HG03135 (cell line): ENCODE measurements around the gene SMTNL2.
"Not testable (repeated sequence)": the region's sequence is repeated elsewhere in the genome, so short reads cannot be mapped to it uniquely, and the experiment has no call there.

ENCODE experiments used
- ATAC-seq: cut with Tn5 transposase; IDR thresholded peaks from one replicate; pipeline ENCODE4 v1.9.1; 2021; ENCODE audit warnings: mild to moderate bottlenecking, moderate library complexity; ENCODE audit not compliant: unreplicated experiment

Gene SMTNL2

DNA sequence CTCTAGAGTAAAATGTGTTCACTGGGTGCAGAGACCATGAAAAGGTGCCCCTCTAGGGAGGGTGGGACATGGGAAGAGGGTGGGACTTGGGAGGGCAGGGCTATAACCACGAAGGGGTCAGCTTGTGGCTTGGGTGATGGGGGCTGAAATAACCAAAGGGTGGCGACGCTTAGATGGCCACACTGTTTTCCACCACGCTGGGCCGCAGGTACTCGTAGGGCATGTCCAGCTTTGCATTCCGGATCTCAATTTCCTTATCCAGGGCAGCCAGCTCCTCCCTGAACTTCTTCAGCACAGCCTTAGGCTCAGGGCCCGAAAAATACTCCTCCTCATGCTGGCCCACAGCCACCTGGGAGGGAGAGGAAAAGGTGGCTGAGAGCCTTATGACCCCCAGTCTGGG lies 47.1 kb downstream of the SMTNL2 start:
- ATAC-seq = no peak

GRCh38 chr17:4631836-4632580 lies 47.7 kb downstream of the SMTNL2 start:
- ATAC-seq = no peak

GRCh38 chr17:4632581-4632920 lies 48.2 kb downstream of the SMTNL2 start:
- no peak for ATAC-seq

GRCh38 chr17:4633643-4634042 lies 49.3 kb downstream of the SMTNL2 start:
- no peak for ATAC-seq

- ATAC-seq = no peak
These were observed 50.6 kb downstream of the SMTNL2 start for GRCh38 chr17:4634976-4635375.

- ATAC-seq = no peak
These were observed 51.6 kb downstream of the SMTNL2 start for GRCh38 chr17:4635823-4636375.

- ATAC-seq = no peak
These were observed 52.3 kb downstream of the SMTNL2 start for GRCh38 chr17:4636474-4637100.

DNA sequence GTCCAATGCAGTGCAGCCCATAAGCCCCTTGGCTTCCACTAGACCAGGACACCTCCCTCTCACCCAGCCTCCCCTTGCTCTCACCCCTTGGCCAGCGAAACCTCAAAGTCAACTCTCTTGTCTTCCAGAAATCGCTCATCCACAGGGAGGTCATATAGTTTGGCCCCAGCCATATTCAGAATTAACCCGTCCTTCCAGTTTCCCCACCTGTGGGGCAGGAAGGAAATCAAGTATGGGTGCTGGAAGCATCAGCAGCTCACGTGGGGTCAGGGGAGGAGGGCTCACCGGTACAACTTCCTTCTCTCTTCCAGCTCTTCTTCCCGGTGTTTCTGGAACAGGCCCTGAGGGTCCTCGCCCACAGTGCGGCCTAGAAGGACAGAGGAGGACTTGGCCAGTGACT lies 54.4 kb downstream of the SMTNL2 start:
- not testable (repeated sequence) for ATAC-seq

GRCh38 chr17:4639301-4640059 lies 55.2 kb downstream of the SMTNL2 start:
- ATAC-seq = not testable (repeated sequence)

- ATAC-seq = not testable (repeated sequence)
These were observed 56.4 kb downstream of the SMTNL2 start for GRCh38 chr17:4640569-4641188.

GRCh38 chr17:4641297-4642195 lies 57.2 kb downstream of the SMTNL2 start, which contains the start of gene ALOX15:
ALOX15 (minus strand) TSS chr17:4641678; CDS start chr17:4641651, 27 bp downstream.
- ATAC-seq = no peak

- no peak for ATAC-seq
These were observed 58.0 kb downstream of the SMTNL2 start for GRCh38 chr17:4642286-4642685.

DNA sequence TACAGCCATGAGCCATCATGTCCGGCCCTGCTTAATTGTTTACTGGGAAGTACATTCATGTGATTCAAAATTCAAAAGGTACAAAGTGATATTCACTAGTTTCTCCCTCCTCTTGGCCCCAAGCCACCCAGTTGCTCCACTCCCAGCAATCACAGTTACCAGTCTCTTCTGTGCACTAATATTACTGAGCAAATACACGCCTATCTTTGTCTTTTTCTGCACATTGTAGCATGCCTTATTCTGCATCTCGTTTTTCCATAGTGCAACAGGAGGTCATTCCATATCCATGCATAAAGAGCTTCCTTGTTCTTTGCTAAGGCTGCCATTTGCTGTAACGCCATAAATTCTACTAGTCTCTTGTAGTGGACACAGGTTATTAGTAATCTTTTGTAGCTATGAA lies 59.3 kb downstream of the SMTNL2 start:
- ATAC-seq = no peak

DNA sequence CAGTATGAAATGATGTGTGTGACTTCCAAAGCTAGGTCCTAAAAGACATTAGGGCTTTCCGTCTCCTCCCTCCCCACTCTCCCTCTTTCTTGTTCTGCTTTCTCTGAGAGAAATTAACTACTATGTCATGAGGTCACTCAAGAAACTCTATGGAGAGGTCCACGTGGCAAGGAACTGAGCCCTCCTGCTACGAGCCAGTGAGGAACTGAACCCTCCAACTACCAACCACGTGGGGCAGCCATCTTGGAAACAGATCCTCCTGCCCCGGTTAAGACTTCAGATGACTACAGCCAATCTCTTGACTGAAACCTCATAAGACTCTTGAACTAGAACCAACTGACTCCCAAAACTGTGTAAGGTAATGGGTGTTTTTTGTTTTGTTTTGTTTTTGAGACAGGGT lies 61.3 kb downstream of the SMTNL2 start:
- ATAC-seq = no peak

DNA sequence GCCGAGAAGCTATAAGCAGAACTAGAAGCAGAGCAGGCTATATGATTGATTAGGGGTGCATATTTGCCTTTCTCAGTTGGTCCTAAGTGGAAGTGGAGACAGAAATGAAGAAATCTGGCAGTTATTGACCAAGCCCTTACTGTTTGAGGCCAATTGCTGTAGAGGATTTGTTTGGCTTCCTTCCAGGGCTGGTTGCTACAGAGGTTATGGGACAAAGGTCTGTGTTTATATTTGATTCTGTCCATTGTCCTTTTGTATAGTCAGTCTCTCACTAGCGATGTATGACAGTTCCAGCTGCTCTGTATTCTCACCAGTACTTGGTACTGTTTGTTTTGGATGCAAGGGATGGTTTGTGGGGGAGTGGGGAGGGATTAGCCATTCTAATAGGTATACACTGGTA lies 64.4 kb downstream of the SMTNL2 start:
- no peak for ATAC-seq

DNA sequence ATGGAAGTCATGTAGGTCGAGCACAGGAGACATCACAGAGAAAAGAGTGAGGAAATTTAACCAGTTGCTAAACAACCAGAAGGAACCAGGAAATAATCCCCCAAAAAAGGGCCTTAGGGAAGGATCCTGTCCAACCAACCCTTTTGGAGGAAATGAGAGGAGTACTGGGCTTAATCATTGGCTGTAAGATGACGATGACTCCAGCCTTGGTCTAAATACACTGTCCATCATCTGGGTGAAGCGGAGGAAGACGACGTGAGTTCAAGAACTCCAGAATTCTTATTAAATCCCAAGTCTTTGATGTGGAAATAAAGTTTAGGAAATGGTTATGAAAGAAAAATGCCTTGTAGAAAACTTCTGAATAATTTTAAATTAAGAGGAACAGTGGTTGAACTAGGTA lies 68.7 kb downstream of the SMTNL2 start:
- ATAC-seq = no peak

DNA sequence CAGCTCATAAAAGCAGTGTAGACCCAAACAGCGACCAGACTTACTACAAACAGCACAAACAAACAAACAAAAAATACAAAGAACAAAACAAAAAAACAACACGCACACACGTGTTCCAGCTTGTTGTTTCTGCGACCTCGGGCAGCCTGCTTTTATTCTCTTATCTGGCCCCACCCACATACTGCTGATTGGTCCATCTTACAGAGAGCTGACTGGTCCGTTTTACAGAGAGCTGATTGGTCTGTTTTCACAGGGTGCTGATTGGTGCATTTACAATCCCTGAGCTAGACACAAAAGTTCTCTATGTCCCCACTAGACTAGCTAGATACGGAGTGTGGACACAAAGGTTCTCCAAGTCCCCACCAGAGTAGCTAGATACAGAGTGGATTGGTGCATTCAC lies 71.6 kb downstream of the SMTNL2 start:
- not testable (repeated sequence) for ATAC-seq

DNA sequence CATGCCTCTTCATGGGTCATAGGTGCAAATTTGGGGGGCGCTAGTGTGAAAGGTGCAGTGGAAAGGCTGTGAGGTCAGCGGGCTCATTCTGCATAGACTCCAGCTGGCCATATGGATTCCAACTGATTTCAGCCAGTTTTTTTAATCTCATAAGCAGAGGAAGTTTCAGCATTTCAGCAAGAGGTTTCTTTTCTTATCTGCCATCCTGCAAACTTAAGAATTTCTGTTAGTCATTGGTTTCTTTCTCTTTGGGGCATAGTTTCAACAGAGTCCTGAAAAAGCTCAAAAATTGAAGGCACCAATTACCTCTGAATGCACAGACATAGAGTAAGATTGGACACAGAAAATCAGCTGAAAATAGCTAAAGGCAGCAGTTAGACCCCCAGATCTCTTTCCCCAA lies 73.3 kb downstream of the SMTNL2 start:
- ATAC-seq = no peak
